ENCODE data around the gene CNTFR. TPM values are rescaled to one million over a fixed set of nuclear protein-coding genes. Genes with fewer than 3 reads are reported as not detected.

The CNTFR gene
- total RNA-seq, 2 donors from 2014 or later, result 21.3 to 45.3 TPM

DNA sequence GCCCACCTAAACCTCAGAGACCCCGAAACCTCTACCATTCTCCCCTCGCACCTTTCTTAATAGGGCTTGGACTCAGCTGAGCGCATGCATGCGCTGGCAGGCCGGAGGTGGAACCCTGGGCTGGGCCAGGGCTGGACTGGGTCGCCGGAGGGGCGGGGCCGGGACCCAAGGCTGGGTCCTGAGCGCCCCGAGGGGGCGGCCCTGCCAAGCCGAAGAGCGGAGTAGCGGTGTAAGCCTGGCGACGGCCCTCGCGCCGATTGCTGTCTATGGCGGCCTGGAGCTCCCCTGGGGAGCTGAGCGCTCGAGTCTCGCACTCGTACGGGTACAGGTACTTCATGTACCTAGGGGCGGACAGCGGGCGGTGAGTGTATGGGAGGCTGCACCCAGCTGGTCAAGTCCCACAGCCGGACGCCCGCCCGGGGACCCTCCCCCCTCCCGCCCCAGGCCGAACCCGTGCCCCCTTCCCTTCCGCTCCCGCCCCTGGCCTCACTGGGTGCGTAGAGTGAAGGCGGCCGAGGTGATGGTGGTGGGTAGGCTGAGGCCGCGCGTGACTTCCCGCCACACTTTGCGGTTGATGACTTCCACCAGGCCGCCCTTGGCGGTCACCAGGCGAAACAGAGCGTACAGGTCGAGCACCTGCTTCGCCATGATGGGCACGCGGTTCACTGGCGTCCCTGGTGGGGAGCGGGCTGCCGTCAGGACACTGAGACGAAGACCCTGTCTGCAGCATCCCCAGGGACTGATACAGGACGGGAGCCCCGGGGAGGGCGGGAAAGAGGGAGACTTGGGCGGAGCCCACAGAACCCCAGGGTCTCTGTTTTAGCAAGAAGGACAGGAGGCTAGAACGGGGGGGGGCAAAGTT is 34.1 kb upstream of the CNTFR start:
- DNase-seq (no peak), ATAC-seq (no peak)
- intact Hi-C loops (cut with DNase I), result no loop called here

DNA sequence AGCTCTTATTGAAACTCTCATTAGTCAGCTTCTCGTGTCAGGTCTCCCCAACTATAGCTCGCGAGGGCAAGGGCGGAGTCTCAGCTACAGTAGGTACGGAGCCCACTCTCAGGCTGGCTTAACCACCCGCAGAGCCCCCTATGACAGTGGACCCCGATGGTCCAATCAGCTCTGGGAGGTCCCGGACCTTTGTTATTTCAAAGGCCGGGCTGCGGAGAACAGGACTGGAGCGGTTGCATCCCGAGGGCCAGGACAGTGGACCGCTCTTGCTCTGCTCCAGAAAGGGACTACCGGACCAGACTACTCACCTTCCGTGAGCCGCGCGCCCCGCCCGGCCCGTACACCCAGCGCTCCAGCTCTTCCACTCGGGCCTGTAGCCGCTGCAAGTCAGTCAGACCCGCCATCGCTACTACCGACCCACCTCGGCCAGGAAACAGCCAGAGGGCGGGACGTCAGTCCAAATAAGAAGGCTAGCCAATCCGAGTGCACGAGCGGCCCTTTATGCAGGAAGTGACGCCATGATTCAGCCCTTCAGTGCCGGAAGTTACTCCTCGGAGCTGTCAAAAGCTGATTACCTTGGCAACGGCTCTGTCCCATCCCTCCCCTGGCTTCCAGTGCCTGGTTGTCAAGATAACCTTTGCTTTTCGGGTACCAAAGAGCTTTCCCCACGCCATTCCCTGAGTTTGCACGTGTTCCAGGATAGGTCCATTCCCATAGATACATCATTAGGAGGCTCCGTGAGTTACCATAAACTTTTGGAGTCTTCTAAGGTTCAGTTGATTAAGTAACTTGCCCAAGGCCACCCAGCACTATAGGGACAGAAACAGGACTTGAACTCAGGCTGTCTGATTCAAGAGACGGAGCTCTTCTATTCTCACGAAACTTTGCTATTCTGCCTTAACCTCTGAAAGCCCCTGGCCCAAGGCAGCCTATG is 30.8 kb upstream of the CNTFR start, which contains the start of gene DCTN3:
TSS of gene DCTN3 (minus strand) at position 435 of the 934 bp plus-strand sequence. CDS start at position 404, 31 bp downstream.
- DNase-seq, result peak; percentile 95
- ATAC-seq, result peak; percentile 99 to 100
- intact Hi-C loops (cut with DNase I), result no loop called here

DNA sequence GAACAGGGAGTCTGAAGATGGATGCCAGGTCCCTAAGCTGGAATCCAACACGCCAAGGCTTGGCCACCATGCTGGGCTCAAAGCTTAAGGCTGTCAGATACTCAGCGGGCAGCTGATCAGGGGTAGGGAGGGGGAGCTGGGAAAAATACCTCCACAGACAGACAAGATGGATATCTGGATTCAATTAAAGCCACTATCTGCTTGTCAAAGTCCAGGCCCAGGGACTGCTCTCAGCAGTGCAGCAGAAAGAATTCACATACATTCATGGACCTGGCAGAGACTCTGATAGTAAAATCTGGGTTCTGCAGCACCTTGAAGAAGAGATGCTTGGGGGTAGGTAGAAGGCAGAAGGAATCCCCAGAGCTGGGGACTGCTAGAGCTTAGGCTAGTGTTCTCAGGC is 25.6 kb upstream of the CNTFR start:
- ATAC-seq (no peak), DNase-seq (no peak)
- intact Hi-C loops (cut with DNase I), result no loop called here

DNA sequence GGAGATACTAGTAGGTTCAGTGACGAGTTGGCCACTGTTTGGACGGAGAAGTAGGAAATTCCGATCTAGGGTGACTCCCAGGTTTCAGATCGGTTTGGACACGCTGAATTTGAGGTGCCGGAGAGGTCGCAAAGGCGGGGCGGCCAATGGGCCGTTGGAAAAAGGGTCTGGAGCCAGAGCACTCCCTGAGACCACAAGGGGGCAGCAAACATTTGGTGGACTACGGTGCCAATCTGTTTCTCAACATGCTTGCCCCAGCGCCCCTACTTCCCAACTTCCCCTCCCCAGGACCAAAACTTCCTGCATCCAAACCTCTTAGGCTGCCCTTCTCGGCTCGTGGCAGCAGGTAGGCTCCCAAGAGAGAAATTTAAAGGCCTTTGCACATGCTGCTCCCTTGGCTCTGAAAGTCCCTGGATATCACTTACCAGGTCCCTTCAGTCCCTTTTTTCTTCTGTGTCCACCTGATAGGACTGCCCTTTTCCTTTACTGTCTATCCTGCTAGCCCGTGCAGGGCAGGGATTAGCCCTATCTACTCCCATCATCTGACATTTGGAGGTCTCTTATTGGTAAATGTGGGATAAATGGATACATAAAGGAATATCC is 23.4 kb upstream of the CNTFR start:
- intact Hi-C loops (cut with DNase I), result loop anchor here in 1 of 2 donors (1.0 to 5.0 kb wide), 2 partner anchors 21 to 89 kb away; no protein-coding TSS in a partner anchor
- ATAC-seq, result peak; percentile 72 to 78
- DNase-seq, result peak; percentile 84

DNA sequence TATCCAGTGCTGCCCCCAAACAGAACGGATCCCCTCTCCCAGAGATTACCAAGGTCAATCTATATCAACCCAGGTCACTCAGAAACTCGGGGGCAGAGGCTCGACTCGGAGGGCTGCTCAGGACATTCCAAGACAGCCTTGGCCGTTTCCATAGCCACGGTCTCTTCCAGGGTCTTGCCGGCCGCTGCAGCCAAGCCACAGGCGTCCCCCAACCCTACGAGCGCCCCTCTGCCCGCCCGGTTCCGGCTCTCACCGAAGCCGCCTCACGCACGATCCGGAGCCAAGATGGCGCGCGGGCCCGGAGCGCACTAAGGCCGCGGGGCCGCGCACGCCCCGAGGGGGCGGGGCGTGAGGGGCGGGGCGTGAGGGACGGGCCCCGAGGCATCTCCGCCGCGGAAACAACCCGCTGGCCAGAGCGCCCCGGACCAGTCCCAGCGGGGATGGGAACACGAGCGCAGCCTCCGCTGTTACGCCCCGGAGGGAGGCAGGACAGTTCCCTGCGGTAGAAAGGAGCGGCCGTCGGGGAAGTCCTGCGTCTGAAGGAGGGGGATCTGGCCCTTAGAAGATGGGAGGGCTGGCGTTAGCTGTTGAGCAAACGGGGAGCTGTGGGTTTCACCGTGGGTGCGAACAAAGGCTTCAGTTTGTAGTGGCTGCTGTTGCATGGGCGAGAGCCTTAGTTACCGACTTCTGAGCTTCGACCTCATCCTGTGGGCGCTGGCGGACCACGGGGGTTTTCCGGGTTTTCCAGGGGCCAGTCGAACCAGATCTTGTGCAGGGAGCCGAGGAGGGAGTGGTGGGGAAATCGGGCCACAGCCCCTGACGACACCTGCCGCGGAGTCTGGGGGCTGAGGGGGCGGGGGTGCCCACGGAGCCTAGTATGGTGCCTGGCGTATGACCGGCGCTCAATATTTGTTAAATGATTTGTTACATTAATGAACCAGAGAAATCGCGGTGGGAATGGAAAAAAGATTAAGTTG is 22.6 kb upstream of the CNTFR start, which contains the start of gene RPP25L:
TSS of gene RPP25L (minus strand) at position 287 of the 977 bp plus-strand sequence. CDS start 801 bp downstream, outside the sequence.
- intact Hi-C loops (cut with DNase I), result loop anchor here in 1 of 2 donors (5.0 kb wide), 1 partner anchor 90 kb away; no protein-coding TSS in a partner anchor
- ATAC-seq (peak; percentile 97 to 98), DNase-seq (peak; percentile 91)

DNA sequence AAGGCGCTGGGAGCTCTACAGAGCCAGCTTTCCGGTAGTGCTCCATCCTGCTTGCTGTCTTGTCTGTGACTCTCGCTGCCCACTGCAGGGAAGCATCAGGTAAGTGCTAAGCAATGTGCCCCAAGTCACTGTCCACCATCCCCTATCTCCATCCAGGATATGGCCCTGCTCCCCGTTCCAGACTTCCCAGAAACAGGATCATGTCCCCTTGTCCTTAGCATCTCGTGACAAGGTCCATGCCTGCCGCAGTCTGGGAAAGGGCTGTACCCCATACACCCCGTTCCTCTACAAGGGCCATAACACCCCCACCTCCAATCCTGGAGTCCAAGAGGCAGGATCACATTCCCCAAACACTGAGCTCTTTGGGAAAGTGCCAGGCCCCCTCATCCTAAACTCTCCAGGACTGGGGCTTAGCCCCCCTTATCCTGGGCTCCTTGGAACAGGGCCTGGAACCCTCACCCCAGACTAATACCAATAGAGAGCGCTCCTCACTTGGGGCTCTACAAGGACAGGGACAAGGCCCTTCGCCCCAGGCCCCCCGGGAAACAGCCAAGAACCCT is 21.8 kb upstream of the CNTFR start:
- intact Hi-C loops (cut with DNase I), result loop anchor here in 1 of 2 donors (5.0 kb wide), 1 partner anchor 91 kb away; no protein-coding TSS in a partner anchor
- DNase-seq (peak; percentile 42), ATAC-seq (peak; percentile 22 to 28)

DNA sequence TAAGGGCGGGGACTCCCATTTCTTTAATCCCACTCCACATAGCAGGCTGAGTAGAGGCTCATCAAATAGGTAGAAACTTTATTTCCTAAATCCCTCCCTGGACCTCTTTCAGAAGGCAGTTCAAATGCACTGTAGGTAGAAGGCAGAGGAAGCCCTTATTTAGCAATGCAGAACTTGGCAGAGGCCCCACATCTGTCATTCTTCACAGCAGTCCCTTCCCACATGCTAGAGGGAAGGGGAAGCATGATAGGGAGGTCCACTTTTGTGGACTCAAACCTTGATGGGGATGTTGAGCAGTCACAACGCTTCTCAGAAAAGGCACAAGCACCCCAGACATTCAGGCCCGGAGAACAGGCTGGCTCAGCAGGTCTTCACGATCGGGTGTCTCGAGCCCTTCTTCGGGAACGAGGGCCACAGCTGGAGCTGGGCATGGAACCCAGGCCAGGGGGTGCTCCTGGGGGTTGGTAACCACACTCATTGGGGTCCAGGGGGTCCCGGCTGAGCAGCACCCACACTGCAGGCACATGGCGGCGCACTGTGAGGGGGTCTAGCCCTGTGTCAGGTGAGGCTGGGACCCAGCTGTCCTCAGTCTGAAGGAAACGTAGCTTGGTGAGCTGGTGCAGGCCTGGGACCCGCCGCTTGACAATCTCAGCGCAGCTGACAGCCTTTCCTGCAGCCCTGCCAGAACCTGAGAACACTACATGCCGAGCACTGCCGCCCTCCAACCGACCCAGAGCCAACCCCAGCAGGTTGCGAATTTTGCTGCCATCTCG is 21.1 kb upstream of the CNTFR start:
- no peak for DNase-seq
- no peak for ATAC-seq
- intact Hi-C loops (cut with DNase I), result loop anchor here in 1 of 2 donors (5.0 kb wide), 1 partner anchor 92 kb away; no protein-coding TSS in a partner anchor

DNA sequence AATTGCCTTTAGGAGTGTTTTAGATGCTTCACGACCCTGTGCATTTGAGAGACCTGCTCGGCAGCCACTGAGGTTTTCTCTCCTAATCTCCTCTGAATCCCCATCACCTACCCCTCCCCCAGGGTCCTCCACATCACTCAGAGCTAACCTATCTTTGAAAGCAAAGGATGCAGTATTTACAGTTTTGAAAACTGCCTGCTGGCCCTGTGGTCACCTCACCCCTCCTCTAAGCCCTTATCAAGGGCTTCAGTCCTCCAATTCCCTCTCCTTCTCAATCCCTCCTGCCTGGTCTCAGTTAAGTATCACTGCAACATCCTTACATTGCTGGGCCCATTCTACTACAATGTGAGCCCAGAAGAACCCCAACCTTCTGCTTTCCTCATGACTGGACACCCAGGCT is 17.8 kb upstream of the CNTFR start:
- ATAC-seq (no peak), DNase-seq (no peak)
- intact Hi-C loops (cut with DNase I), result loop anchor here in 1 of 2 donors (10.0 kb wide), 1 partner anchor 273 kb away; no protein-coding TSS in a partner anchor

DNA sequence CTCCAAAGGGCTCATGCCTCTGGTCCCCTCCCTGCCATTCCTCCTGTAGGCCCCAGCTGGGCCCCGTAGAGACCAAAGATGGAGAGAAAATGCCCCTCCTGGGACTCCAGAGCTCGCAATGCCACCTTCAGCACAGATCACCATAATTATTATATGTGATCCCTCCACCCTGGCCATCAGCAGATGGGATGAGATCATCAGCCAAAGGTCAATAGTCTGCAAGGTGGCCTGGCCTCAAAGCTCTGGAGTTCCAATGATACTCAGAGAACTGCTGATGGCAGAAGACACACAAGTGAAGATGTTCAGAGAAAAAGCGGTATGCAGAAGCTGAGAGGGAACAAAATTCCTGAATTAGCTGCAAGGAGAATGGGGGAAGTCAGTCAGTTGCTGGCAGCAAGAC is 17.4 kb upstream of the CNTFR start:
- intact Hi-C loops (cut with DNase I), result loop anchor here in 1 of 2 donors (10.0 kb wide), 1 partner anchor 272 kb away; no protein-coding TSS in a partner anchor

DNA sequence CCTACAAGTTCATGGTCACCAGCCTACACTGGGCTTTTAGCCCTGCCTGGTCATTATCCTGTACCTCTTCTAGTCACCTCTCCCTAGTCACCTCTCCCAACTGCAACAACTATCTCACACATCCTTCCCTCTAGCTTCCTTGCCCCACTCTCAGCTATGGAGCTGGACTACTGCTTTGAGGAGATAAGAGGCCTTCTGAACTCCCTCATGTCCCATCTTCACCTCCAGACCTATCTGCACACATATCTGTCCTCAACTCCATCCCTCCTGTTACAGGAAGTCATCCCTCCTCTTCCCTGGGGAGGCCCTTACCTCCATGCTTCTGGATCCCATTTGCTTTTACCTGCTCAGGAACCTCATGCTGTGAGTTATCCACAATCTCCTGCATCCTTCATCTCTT is 16.7 kb upstream of the CNTFR start:
- ATAC-seq (no peak), DNase-seq (no peak)
- intact Hi-C loops (cut with DNase I), result loop anchor here in 1 of 2 donors (10.0 kb wide), 1 partner anchor 271 kb away; no protein-coding TSS in a partner anchor

More for the DNA sequence above, 17.4 kb upstream of the CNTFR start:
- ATAC-seq (no peak), DNase-seq (no peak)

DNA sequence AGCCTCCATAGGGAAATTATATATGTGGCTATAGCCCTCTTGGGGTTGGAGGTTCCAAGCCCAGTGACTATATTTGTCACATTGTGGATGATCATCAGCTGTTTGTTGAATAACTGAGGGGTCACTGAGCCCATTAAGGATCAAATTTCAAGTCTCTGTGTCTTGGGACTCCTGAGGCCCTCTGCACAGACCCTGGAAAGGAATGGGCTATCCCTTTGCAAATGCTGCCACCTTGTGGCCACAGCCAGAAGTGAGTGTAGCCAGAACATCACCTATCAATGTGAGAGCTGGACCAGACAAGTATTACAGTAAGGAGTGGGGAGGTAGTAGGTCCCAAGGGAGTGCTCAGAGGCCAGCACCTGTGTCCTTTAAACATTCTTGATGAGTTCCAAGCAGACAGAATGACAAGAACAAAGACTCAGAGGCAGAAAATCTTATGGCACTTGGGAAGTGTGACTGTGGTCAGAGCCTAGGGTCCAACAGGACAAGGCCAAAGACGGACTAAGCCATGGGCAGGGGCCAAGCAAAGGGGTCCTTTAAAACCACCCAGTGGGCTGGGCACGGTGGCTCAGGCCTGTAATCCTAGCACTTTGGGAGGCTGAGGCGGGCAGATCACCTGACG is 14.2 kb upstream of the CNTFR start:
- DNase-seq (peak; percentile 86), ATAC-seq (peak; percentile 89 to 90)
- intact Hi-C loops (cut with DNase I), result loop anchor here (2.0 to 10.0 kb wide), 3 partner anchors 196 to 269 kb away; no protein-coding TSS in a partner anchor

DNA sequence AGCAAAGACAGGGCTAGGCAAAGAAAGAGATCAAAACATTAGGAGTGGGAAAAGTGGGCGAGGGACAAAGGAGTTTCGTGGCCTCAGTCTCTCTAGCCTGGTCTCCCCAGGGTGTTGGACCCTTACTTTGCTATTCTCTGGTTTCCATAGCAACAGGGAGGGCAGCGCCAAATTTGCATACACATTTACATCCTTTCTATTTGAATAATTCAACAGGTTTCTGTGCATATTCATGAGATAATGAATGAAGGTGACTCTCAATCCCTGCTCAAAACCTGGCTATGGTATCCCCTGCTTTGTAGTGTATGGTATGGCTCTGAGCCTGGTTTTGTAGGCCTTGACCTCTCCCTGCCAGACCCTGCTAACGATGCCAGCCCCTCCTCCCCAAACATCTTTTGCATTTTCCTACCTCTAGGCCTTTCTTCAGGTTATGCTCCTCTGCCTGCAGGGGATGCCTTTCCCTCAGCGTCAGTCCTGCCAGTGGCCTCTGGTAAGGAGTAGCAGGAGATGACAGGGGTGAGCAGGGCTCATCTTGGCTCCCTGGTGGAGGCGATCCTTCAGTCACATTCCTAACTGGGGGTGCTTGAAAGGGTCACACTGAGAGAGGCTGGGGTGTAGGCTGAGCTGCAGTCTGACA is 12.5 kb upstream of the CNTFR start:
- DNase-seq (no peak), ATAC-seq (no peak)
- intact Hi-C loops (cut with DNase I), result loop anchor here (2.0 to 10.0 kb wide), 3 partner anchors 195 to 267 kb away; no protein-coding TSS in a partner anchor

DNA sequence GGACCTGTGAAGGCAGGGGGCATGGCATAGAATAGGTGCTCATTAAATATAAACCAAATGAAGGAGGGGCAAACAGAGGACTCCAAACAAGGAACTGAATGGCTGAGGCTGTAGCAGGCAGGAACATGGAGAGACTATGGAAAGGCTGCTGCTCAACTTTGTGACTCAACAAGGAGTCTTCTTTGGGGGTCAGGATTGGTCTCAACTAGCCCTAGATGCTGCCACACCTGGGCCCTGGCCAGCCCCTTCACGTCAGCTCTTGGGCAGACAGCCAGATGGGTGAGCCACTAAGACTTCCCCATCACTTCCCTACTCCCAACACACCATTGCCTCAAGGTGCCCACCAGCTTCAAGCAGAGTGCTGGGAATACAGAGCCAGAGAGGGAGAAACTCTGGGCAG is 11.4 kb upstream of the CNTFR start:
- intact Hi-C loops (cut with DNase I), result loop anchor here (5.0 to 10.0 kb wide), 2 partner anchors 194 to 266 kb away; no protein-coding TSS in a partner anchor
- ATAC-seq, result no peak
- DNase-seq, result no peak

DNA sequence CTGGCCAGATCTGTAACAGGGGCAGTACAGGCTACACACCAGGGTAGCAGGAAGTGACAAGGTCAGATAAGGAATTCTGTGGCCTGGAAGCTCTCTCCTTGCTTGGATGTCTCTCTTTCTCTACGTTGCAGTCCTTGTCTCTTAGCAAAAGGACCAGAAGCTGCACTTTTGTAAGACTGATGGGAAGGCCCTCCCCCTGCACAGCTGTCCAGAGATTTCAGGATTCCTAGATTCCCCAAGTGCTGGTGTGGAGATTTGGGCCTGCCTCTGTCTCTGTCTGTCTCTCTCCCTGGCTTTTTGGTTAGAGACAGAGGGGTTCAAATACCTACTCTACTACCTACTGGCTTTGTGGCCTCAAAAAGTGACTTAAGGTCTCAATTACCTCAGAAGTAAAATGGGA is 10.0 kb upstream of the CNTFR start:
- DNase-seq (no peak), ATAC-seq (no peak)
- intact Hi-C loops (cut with DNase I), result no loop called here

DNA sequence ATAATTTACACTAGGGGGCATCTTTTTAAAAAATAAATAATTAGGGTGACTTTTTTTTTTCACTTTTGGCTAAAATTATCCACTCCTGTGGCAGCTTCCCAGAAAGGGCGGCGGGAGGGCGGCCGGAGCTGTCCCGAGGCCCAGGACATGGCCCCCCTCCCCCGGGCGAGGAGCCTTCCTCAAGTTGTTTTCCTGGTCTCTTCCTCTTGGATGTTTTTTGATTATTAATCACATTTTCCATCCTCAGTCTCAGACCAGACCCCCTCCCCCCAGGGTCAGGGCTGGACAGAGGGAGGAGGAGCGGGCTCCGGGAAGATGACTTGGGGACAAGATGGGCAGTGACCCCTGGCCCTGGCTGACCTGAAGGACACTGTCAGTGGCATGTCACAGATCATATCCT is 4.7 kb upstream of the CNTFR start:
- DNase-seq (no peak), ATAC-seq (no peak)
- intact Hi-C loops (cut with DNase I), result loop anchor here (5.0 kb wide), 2 partner anchors 92 to 192 kb away; no protein-coding TSS in a partner anchor
